SK-N-SH (cell line): Measurements from ENCODE around the gene ADAMTS20. TPM values are rescaled to one million over a fixed set of nuclear protein-coding genes. Genes with fewer than 3 reads are reported as not detected.
"Not testable (repeated sequence)": the region's sequence is repeated elsewhere in the genome, so short reads cannot be mapped to it uniquely, and the experiment has no call there.

Experiments used
- CTCF ChIA-PET: fragments of 300-600, 350-600 bp; formaldehyde crosslinking; extraction: SDS; loops from one replicate; lab custom pipeline; 2021; lab: Yijun Ruan, JAX
- POLR2A ChIA-PET: fragments of 350-600 bp; sonication (Branson Sonifier 250); formaldehyde crosslinking; extraction: SDS; loops from one replicate; lab custom pipeline; 2020; ENCODE audit warnings: antibody characterized with exemption, inconsistent platforms; lab: Yijun Ruan, JAX
- DNase-seq: peaks from one replicate; pipeline ENCODE4 v3.0.0; 2012
- H2AFZ ChIP-seq: fragments of 200-600 bp; sonication (generic); 2 replicates; pipeline ENCODE4 v1.8.1; 2016; ENCODE audit warnings: antibody characterized with exemption, mild to moderate bottlenecking, low read depth
- H3F3A ChIP-seq: fragments of 200-600 bp; sonication (generic); replicated peaks from 2 replicates; pipeline ENCODE3; 2016; ENCODE audit warnings: antibody characterized with exemption, mild to moderate bottlenecking; ENCODE audit not compliant: insufficient read depth
- H3K27ac ChIP-seq, 2 experiments: fragments of 200-500 bp in 1 of 2; fragments of 200-600 bp in 1 of 2; sonication (Bioruptor generic) in 1 of 2; sonication (generic), shearing (Covaris generic) in 1 of 2; 2 replicates each; pipeline versions ENCODE4 v1.5.1 to v1.6.1; 2014 to 2016; ENCODE audit warnings: low read depth in 2 of 2, inconsistent platforms in 1 of 2, low read length in 1 of 2, mild to moderate bottlenecking in 1 of 2, mixed read lengths in 1 of 2
- H3K27me3 ChIP-seq: fragments of 200-600 bp; sonication (generic), shearing (Covaris generic); 2 replicates; pipeline ENCODE4 v1.6.1; 2016; ENCODE audit warnings: mixed run types; ENCODE audit not compliant: insufficient read depth
- H3K36me3 ChIP-seq, 2 experiments: fragments of 200-500 bp in 1 of 2; fragments of 200-600 bp in 1 of 2; sonication (Bioruptor generic) in 1 of 2; sonication (generic) in 1 of 2; replicated peaks in 1 of 2; 2 replicates each; pipeline versions ENCODE3 to v1.5.1; 2014 to 2016; ENCODE audit warnings: low read length in 1 of 2, mild to moderate bottlenecking in 1 of 2; ENCODE audit not compliant: insufficient read depth in 2 of 2, control insufficient read depth in 1 of 2
- H3K4me1 ChIP-seq, 2 experiments: fragments of 200-500 bp in 1 of 2; fragments of 200-600 bp in 1 of 2; sonication (Bioruptor generic) in 1 of 2; sonication (generic), shearing (Covaris generic) in 1 of 2; 2 replicates each; pipeline versions ENCODE4 v1.5.1 to v1.6.1; 2014 to 2016; ENCODE audit warnings: low read depth in 1 of 2, low read length in 1 of 2, mixed run types in 1 of 2; ENCODE audit not compliant: insufficient read depth in 2 of 2, control insufficient read depth in 1 of 2
- H3K4me2 ChIP-seq: fragments of 200-600 bp; sonication (generic), shearing (Covaris generic); 2 replicates; pipeline ENCODE4 v1.6.1; 2017; ENCODE audit warnings: mixed run types
- H3K4me3 ChIP-seq, 2 experiments: fragments of 200-500 bp in 1 of 2; fragments of 200-600 bp in 1 of 2; sonication (Bioruptor generic) in 1 of 2; sonication (generic), shearing (Covaris generic) in 1 of 2; 2 replicates each; pipeline versions ENCODE4 v1.5.1 to v1.8.1; 2014 to 2016; ENCODE audit warnings: low read depth in 2 of 2, inconsistent platforms in 1 of 2, low read length in 1 of 2, mild to moderate bottlenecking in 1 of 2, mixed read lengths in 1 of 2, moderate library complexity in 1 of 2
- H3K79me2 ChIP-seq: fragments of 200-600 bp; sonication (generic); 2 replicates; pipeline ENCODE4 v1.8.1; 2017; ENCODE audit warnings: mild to moderate bottlenecking; ENCODE audit not compliant: insufficient read depth
- H3K9ac ChIP-seq: fragments of 200-600 bp; sonication (generic); 2 replicates; pipeline ENCODE4 v1.6.1; 2017; ENCODE audit warnings: mixed run types
- H3K9me2 ChIP-seq: fragments of 200-600 bp; sonication (generic); 2 replicates; pipeline ENCODE4 v1.6.1; 2017; ENCODE audit warnings: mixed run types
- H3K9me3 ChIP-seq: fragments of 200-600 bp; sonication (generic); 2 replicates; pipeline ENCODE4 v1.6.1; 2017; ENCODE audit warnings: mixed run types, mild to moderate bottlenecking, moderate library complexity
- H4K20me1 ChIP-seq: fragments of 200-600 bp; sonication (generic); 2 replicates; pipeline ENCODE4 v1.6.1; 2017; ENCODE audit warnings: mild to moderate bottlenecking, mixed run types; ENCODE audit not compliant: insufficient read depth
- CHD2 ChIP-seq: fragments of 150-350 bp; IDR thresholded peaks from 2 replicates; pipeline ENCODE4 v1.6.1; 2018; ENCODE audit warnings: low read length; ENCODE audit not compliant: partially characterized antibody
- EZH2phosphoT487 ChIP-seq: fragments of 200-600 bp; sonication (generic); IDR thresholded peaks from 2 replicates; pipeline ENCODE4 v1.6.1; 2017; ENCODE audit warnings: low read depth, mixed run types, mild to moderate bottlenecking, antibody characterized with exemption, moderate library complexity, borderline replicate concordance
- GATA2 ChIP-seq: sonication (generic); formaldehyde crosslinking; IDR thresholded peaks from 2 replicates; pipeline ENCODE4 v1.5.0; 2020; ENCODE audit warnings: mild to moderate bottlenecking, missing genetic modification reagents
- JUND ChIP-seq: IDR thresholded peaks from 2 replicates; pipeline ENCODE4 v1.4.0; 2012
- MEF2A ChIP-seq: IDR thresholded peaks from 2 replicates; pipeline ENCODE4 v1.4.0; 2012; ENCODE audit warnings: low read depth, borderline replicate concordance
- MXI1 ChIP-seq: IDR thresholded peaks from 2 replicates; pipeline ENCODE4 v1.6.1; 2012; ENCODE audit warnings: mild to moderate bottlenecking, low read depth, low read length, improper control_type of control experiment
- RAD21 ChIP-seq: IDR thresholded peaks from 2 replicates; pipeline ENCODE4 v1.6.1; 2012; ENCODE audit warnings: mild to moderate bottlenecking, low read length
- RCOR1 ChIP-seq: fragments of 150-350 bp; IDR thresholded peaks from 2 replicates; pipeline ENCODE4 v1.6.1; 2017; ENCODE audit warnings: antibody characterized with exemption, low read length
- REST ChIP-seq: IDR thresholded peaks from 2 replicates; pipeline ENCODE4 v1.6.1; 2012; ENCODE audit warnings: mild to moderate bottlenecking, low read depth, low read length, moderate library complexity
- TAF1 ChIP-seq: IDR thresholded peaks from 2 replicates; pipeline ENCODE4 v1.6.1; 2012; ENCODE audit warnings: low read depth, mild to moderate bottlenecking, low read length, moderate library complexity, borderline replicate concordance
- YY1 ChIP-seq: IDR thresholded peaks from 2 replicates; pipeline ENCODE4 v1.4.0; 2012; ENCODE audit warnings: low read depth, mild to moderate bottlenecking
- WGBS: methylation state at CpG from one replicate; pipeline ENCODE4 v1.1.6; 2017; ENCODE audit warnings: low lambda C conversion rate; 5-methylcytosine and 5-hydroxymethylcytosine counted together
- polyA plus RNA-seq, 3 experiments: library from polyadenylated mRNA; depleted of rRNA; stranded (reverse); fragments of >200 nt; gene quantifications; 2 replicates each; pipeline ENCODE4 v1.2.3, GENCODE V29; 2012
- TF ChIP-seq, protein P1 (sequence below): IDR thresholded peaks from 2 replicates; pipeline ENCODE4 v1.4.0; 2012; ENCODE audit warnings: low read depth, borderline replicate concordance

The ADAMTS20 gene
- polyA plus RNA-seq, 1 of the 3 experiments (the other 2 are of a cell fraction): not detected

DNA sequence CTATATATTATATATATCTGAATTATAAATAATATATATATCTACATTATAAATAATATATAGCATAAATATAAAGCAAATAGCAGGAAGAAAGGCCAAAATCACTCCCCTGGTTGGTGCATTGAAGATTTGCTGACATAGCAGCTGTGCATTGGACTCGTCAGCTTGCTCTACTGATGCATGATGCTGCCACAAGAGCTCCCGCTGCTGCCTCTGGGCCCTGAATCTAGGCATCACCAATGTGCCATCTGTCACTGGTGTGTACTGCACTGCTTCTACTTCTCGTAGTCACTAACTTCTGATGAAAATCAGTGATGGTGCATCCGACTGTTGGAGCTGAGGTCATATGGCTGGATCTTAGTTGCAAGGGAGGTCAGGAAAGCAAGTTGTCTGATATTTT, 205.0 kb downstream of the ADAMTS20 start:
- Histone ChIP-seq H3K9me2 (no peaks in the 10 kb centered on the region), H3F3A (no peaks in the 10 kb centered on the region), H3K9ac (no peak overlapping the region), H4K20me1 (no peaks in the 10 kb centered on the region), H3K4me3 (no peak overlapping the region), H3K36me3 (no peaks in the 10 kb centered on the region), H3K4me2 (no peak overlapping the region), H3K79me2 (no peaks in the 10 kb centered on the region), H2AFZ (no peak overlapping the region), H3K4me1 (peaks cover 0 to 6% of the 10 kb centered on the region in 2 experiments; a peak in 2 of 4 replicates), H3K27me3 (no peaks in the 10 kb centered on the region), H3K27ac (peak overlapping the region in 1 of 2 experiments; percentile 70; a peak in 2 of 4 replicates), H3K9me3 (no peaks in the 10 kb centered on the region)
- TF ChIP-seq TAF1: no peak
- peak; percentile 58; the same call in 1 of the 2 replicates for TF ChIP-seq MXI1
- no peak for TF ChIP-seq JUND
- TF ChIP-seq CHD2: no peak
- TF ChIP-seq MEF2A: no peak
- TF ChIP-seq YY1: no peak
- peak; percentile 73 for TF ChIP-seq GATA2 (CRISPR knock-in tag)
- TF ChIP-seq EZH2phosphoT487: no peak
- no peak for TF ChIP-seq RCOR1
- TF ChIP-seq, protein P1, sequence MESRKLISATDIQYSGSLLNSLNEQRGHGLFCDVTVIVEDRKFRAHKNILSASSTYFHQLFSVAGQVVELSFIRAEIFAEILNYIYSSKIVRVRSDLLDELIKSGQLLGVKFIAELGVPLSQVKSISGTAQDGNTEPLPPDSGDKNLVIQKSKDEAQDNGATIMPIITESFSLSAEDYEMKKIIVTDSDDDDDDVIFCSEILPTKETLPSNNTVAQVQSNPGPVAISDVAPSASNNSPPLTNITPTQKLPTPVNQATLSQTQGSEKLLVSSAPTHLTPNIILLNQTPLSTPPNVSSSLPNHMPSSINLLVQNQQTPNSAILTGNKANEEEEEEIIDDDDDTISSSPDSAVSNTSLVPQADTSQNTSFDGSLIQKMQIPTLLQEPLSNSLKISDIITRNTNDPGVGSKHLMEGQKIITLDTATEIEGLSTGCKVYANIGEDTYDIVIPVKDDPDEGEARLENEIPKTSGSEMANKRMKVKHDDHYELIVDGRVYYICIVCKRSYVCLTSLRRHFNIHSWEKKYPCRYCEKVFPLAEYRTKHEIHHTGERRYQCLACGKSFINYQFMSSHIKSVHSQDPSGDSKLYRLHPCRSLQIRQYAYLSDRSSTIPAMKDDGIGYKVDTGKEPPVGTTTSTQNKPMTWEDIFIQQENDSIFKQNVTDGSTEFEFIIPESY: no peak
- no peak for TF ChIP-seq RAD21
- peak; percentile 37 for DNase-seq
- 29% methylated on average over 4 of the region's 4 CpGs for WGBS
- POLR2A ChIA-PET: no interaction called here
- CTCF ChIA-PET: interaction anchor here (0.6 kb wide), 2 partner anchors 9 to 1192 kb away, joined by 3 read pairs; no protein-coding TSS in a partner anchor

GRCh38 chr12:43345023-43345422, 207.0 kb downstream of the ADAMTS20 start:
- H4K20me1 ChIP-seq: no peaks in the 10 kb centered on the region
- H3K4me3 ChIP-seq: no peak overlapping the region
- no peak overlapping the region for H2AFZ ChIP-seq
- H3K9me2 ChIP-seq: no peaks in the 10 kb centered on the region
- POLR2A ChIA-PET: no interaction called here
- no peaks in the 10 kb centered on the region for H3K27me3 ChIP-seq
- 11% methylated on average over 1 of the region's 1 CpG for WGBS
- no peak for DNase-seq
- peaks cover 0 to 6% of the 10 kb centered on the region in 2 experiments; a peak in 2 of 4 replicates for H3K4me1 ChIP-seq
- no peaks in the 10 kb centered on the region for H3K79me2 ChIP-seq
- no peaks in the 10 kb centered on the region for H3K9me3 ChIP-seq
- TF ChIP-seq REST: no peak
- H3K4me2 ChIP-seq: no peak overlapping the region
- H3K36me3 ChIP-seq: no peaks in the 10 kb centered on the region
- H3F3A ChIP-seq: no peaks in the 10 kb centered on the region
- CTCF ChIA-PET: no interaction called here
- H3K27ac ChIP-seq: no peak overlapping the region
- H3K9ac ChIP-seq: no peak overlapping the region

DNA sequence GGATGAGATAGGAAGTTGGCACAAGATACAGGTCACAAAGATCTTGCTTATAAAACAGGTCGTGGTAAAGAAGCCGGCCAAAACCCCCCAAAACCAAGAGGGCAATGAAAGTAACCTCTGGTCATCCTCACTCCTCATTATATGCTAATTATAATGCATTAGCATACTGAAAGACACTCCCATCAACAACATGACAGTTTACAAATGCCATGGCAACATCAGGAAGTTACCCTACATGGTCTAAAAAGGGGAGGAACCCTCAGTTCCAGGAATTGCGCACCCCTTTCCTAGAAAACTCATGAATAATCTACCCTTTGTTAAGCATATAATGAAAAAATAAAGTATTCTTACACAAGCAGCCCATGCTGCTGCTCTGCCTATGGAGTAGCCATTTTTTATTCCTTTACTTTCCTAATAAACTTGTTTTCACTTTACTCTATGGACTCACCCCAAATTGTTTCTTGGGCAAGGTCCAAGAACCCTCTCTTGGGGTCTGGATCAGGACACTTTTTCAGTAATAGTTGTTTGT, 210.2 kb downstream of the ADAMTS20 start:
- H3K9ac ChIP-seq, H3K9me3 ChIP-seq, H3K27me3 ChIP-seq, H3K4me1 ChIP-seq, POLR2A ChIA-PET, H2AFZ ChIP-seq, H3K9me2 ChIP-seq, H3K4me3 ChIP-seq, H3K79me2 ChIP-seq, DNase-seq, H4K20me1 ChIP-seq, H3K36me3 ChIP-seq, H3F3A ChIP-seq, H3K4me2 ChIP-seq, H3K27ac ChIP-seq: not testable (repeated sequence)
- CTCF ChIA-PET: interaction anchor here (0.6 kb wide), 2 partner anchors 383 to 926 kb away, joined by 3 read pairs; no protein-coding TSS in a partner anchor
- 38% methylated on average over 3 of the region's 3 CpGs for WGBS
